HepG2 (cell line): ENCODE data around the gene SPNS1. TPM values are rescaled to one million over a fixed set of nuclear protein-coding genes. Genes with fewer than 3 reads are reported as not detected.
A peak's percentile ranks its signal among the peaks of the same experiment; 100 is the strongest.

Source experiments
- ATAC-seq: fragments of 200-7000 bp; cut with Tn5 transposase; 3 replicates; pipeline ENCODE4 v1.9.1; 2020; ENCODE audit warnings: mild to moderate bottlenecking, moderate library complexity
- BruUV-seq: library from RNA; stranded (reverse); fragments of 400-500 nt; replicated peaks from 2 replicates; lab custom pipeline; 2021; lab: Mats Ljungman, UMichigan
- CTCF ChIA-PET: fragments of 300-600 bp; formaldehyde crosslinking; extraction: SDS; loops from one replicate; lab custom pipeline; 2021; ENCODE audit warnings: low total read pairs, inconsistent platforms, low intra/inter-chr PET ratio; lab: Yijun Ruan, JAX
- POLR2A ChIA-PET: fragments of 350-600 bp; sonication (Branson Sonifier 250); formaldehyde crosslinking; loops from one replicate; lab custom pipeline; 2020; ENCODE audit warnings: antibody characterized with exemption, inconsistent platforms; lab: Yijun Ruan, JAX
- DNase-seq: peaks from one replicate; pipeline ENCODE4 v3.0.0-alpha.2; 2015; ENCODE audit warnings: low spot score
- FAIRE-seq: peaks from 3 replicates; lab custom pipeline; 2011; peaks lifted over from hg19 to GRCh38; lab: Jason Lieb, UNC
- H2AFZ ChIP-seq: one replicate; pipeline ENCODE4 v1.6.1; 2011; ENCODE audit warnings: low read length, inconsistent platforms
- H3K27ac ChIP-seq: fragments of 300-600 bp; 3 replicates; pipeline ENCODE4 v1.8.0; 2011; ENCODE audit warnings: mixed run types, mild to moderate bottlenecking, mixed read lengths, low read length, inconsistent platforms; ENCODE audit not compliant: insufficient read depth; ENCODE audit errors: extremely low read length
- H3K27me3 ChIP-seq, 2 experiments: fragments of 200-600 bp in 1 of 2; 2 replicates in 1 of 2; 3 replicates in 1 of 2; pipeline versions ENCODE4 v1.6.0 to v1.8.0; 2011; ENCODE audit warnings: low read length in 2 of 2, mild to moderate bottlenecking in 2 of 2, moderate library complexity in 2 of 2, inconsistent platforms in 1 of 2; ENCODE audit not compliant: insufficient read depth in 2 of 2, control insufficient read depth in 1 of 2
- H3K36me3 ChIP-seq, 2 experiments: fragments of 200-600 bp in 1 of 2; replicated peaks in 1 of 2; 2 replicates in 1 of 2; 3 replicates in 1 of 2; pipeline versions ENCODE4 v1.5.1 to v1.8.0; 2011; ENCODE audit warnings: low read length in 2 of 2, inconsistent platforms in 1 of 2; ENCODE audit not compliant: insufficient read depth in 2 of 2, control insufficient read depth in 1 of 2
- H3K4me1 ChIP-seq: 2 replicates; pipeline ENCODE4 v1.5.1; 2012; ENCODE audit warnings: low read length, inconsistent platforms; ENCODE audit not compliant: insufficient read depth
- H3K4me2 ChIP-seq: 2 replicates; pipeline ENCODE4 v1.6.0; 2011; ENCODE audit warnings: low read depth, low read length, inconsistent platforms
- H3K4me3 ChIP-seq, 3 experiments: fragments of 200-600 bp in 1 of 3; sonication (generic), shearing (Covaris generic) in 1 of 3; replicated peaks in 1 of 3; 2 replicates each; pipeline ENCODE4 v1.5.1; 2011 to 2016; ENCODE audit warnings: low read length in 3 of 3, inconsistent platforms in 2 of 3, low read depth in 2 of 3, mild to moderate bottlenecking in 2 of 3, control low read depth in 1 of 3, mixed read lengths in 1 of 3; ENCODE audit not compliant: insufficient read depth in 1 of 3
- H3K79me2 ChIP-seq: one replicate; pipeline ENCODE4 v1.6.1; 2011; ENCODE audit warnings: low read length, inconsistent platforms; ENCODE audit not compliant: insufficient read depth
- H3K9ac ChIP-seq: 2 replicates; pipeline ENCODE4 v1.6.0; 2011; ENCODE audit warnings: mild to moderate bottlenecking, low read depth, low read length, inconsistent platforms; ENCODE audit not compliant: insufficient read depth
- H3K9me3 ChIP-seq: 2 replicates; pipeline ENCODE4 v1.5.1; 2012; ENCODE audit warnings: mild to moderate bottlenecking, low read length
- H4K20me1 ChIP-seq: 2 replicates; pipeline ENCODE4 v1.6.0; 2011; ENCODE audit warnings: inconsistent platforms, mild to moderate bottlenecking, low read length, moderate library complexity; ENCODE audit not compliant: insufficient read depth
- GLI4 ChIP-seq: sonication (generic); formaldehyde crosslinking; IDR thresholded peaks from 2 replicates; pipeline ENCODE4 v1.5.1; 2020; ENCODE audit warnings: missing genetic modification reagents, mild to moderate bottlenecking, moderate library complexity, borderline replicate concordance
- JUNB ChIP-seq: sonication (generic); formaldehyde crosslinking; IDR thresholded peaks from 2 replicates; pipeline ENCODE4 v1.8.0; 2022; ENCODE audit warnings: missing genetic modification reagents, mild to moderate bottlenecking, borderline replicate concordance
- MXD4 ChIP-seq: IDR thresholded peaks from 2 replicates; pipeline ENCODE4 v1.6.1; 2016; ENCODE audit warnings: mild to moderate bottlenecking, missing biosample characterization, missing genetic modification reagents
- PHB2 ChIP-seq: fragments of 450-650 bp; IDR thresholded peaks from 2 replicates; pipeline ENCODE4 v1.6.1; 2018; ENCODE audit not compliant: partially characterized antibody
- SIN3A ChIP-seq: IDR thresholded peaks from 2 replicates; pipeline ENCODE4 v1.6.1; 2011; ENCODE audit warnings: low read depth, mild to moderate bottlenecking, control low read depth, low read length, borderline replicate concordance
- SRY ChIP-seq: sonication (generic); formaldehyde crosslinking; IDR thresholded peaks from 2 replicates; pipeline ENCODE4 v1.8.0; 2022; ENCODE audit warnings: mild to moderate bottlenecking, missing genetic modification reagents
- ZFP36L1 ChIP-seq: sonication (generic); formaldehyde crosslinking; IDR thresholded peaks from 2 replicates; pipeline ENCODE4 v1.8.0; 2022; ENCODE audit warnings: mild to moderate bottlenecking, missing genetic modification reagents, moderate library complexity
- ZNF253 ChIP-seq: sonication (generic); formaldehyde crosslinking; IDR thresholded peaks from 2 replicates; pipeline ENCODE4 v1.8.0; 2022; ENCODE audit warnings: mild to moderate bottlenecking, missing genetic modification reagents, borderline replicate concordance
- ZNF431 ChIP-seq: sonication (generic); formaldehyde crosslinking; IDR thresholded peaks from 2 replicates; pipeline ENCODE4 v1.9.0; 2022; ENCODE audit warnings: missing genetic modification reagents, low read depth, mild to moderate bottlenecking, borderline replicate concordance
- ZNF546 ChIP-seq: sonication (generic); formaldehyde crosslinking; conservative IDR thresholded peaks from 2 replicates; pipeline ENCODE4 v1.8.1; 2023; ENCODE audit warnings: mild to moderate bottlenecking, missing genetic modification reagents
- ZNF564 ChIP-seq: sonication (generic); formaldehyde crosslinking; IDR thresholded peaks from 2 replicates; pipeline ENCODE4 v1.8.1; 2023; ENCODE audit warnings: mild to moderate bottlenecking, missing genetic modification reagents
- ZNF619 ChIP-seq: sonication (generic); formaldehyde crosslinking; IDR thresholded peaks from 2 replicates; pipeline ENCODE4 v1.4.0; 2020; ENCODE audit warnings: mild to moderate bottlenecking, missing genetic modification reagents
- ZNF761 ChIP-seq: sonication (generic); formaldehyde crosslinking; conservative IDR thresholded peaks from 2 replicates; pipeline ENCODE4 v1.4.0; 2020; ENCODE audit warnings: mild to moderate bottlenecking, missing genetic modification reagents
- ZNF777 ChIP-seq: sonication (generic); formaldehyde crosslinking; IDR thresholded peaks from 2 replicates; pipeline ENCODE4 v1.4.0; 2020; ENCODE audit warnings: missing genetic modification reagents
- ZNF788 ChIP-seq: sonication (generic); formaldehyde crosslinking; IDR thresholded peaks from 2 replicates; pipeline ENCODE4 v1.5.0; 2020; ENCODE audit warnings: mild to moderate bottlenecking, missing genetic modification reagents, borderline replicate concordance
- ZSCAN25 ChIP-seq: sonication (generic); formaldehyde crosslinking; IDR thresholded peaks from 2 replicates; pipeline ENCODE4 v1.8.0; 2022; ENCODE audit warnings: mild to moderate bottlenecking, missing genetic modification reagents
- ZSCAN29 ChIP-seq: sonication (generic); formaldehyde crosslinking; conservative IDR thresholded peaks from 2 replicates; pipeline ENCODE4 v1.4.0; 2020; ENCODE audit warnings: mild to moderate bottlenecking, missing genetic modification reagents
- WGBS: methylation state at CpG from one replicate; pipeline ENCODE4 v1.1.6; 2017; ENCODE audit warnings: low lambda C conversion rate; 5-methylcytosine and 5-hydroxymethylcytosine counted together
- in situ Hi-C: cut with HindIII; loops from 2 replicates; pipeline ENCODE4 v1.10.0; 2017; ENCODE audit warnings: low pct_unique_long_range_greater_than_20kb; ENCODE audit not compliant: extremely low pct_ligation_motif_present
- intact Hi-C: fragments of 100-400 bp; cut with micrococcal nuclease; formaldehyde crosslinking; loops from one replicate; pipeline ENCODE4 v1.10.0; 2022; ENCODE audit not compliant: unreplicated experiment
- polyA plus RNA-seq, 8 experiments: library from polyadenylated mRNA; depleted of rRNA in 3 of 8; stranded (reverse) in 7 of 8; unstranded in 1 of 8; fragments of >200 nt; fragmentation: Illumina TruSeq in 4 of 8; extraction: Trizol in 4 of 8; gene quantifications; 2 replicates each; pipeline versions ENCODE4 v1.2.1 to v1.2.3, GENCODE V29; 2011 to 2016; ENCODE audit warnings: low read depth in 4 of 8, missing spikeins in 1 of 8, mixed read lengths in 1 of 8; ENCODE audit not compliant: insufficient read depth in 1 of 8
- total RNA-seq, 5 experiments: library from RNA; depleted of rRNA; stranded (reverse); fragments of >200 nt; fragmentation: Illumina TruSeq; extraction: Trizol; gene quantifications; 2 replicates each; pipeline ENCODE4 v1.2.3, GENCODE V29; 2016; ENCODE audit warnings: low read depth in 1 of 5
- TF ChIP-seq, protein P1 (sequence below): sonication (generic); formaldehyde crosslinking; IDR thresholded peaks from 2 replicates; pipeline ENCODE4 v1.8.1; 2023; ENCODE audit warnings: mild to moderate bottlenecking, missing genetic modification reagents
- TF ChIP-seq, protein P2 (sequence below): sonication (generic); formaldehyde crosslinking; IDR thresholded peaks from 2 replicates; pipeline ENCODE4 v1.9.0; 2022; ENCODE audit warnings: missing genetic modification reagents, mild to moderate bottlenecking, borderline replicate concordance
- TF ChIP-seq, protein P3 (sequence below): IDR thresholded peaks from 2 replicates; pipeline ENCODE4 v1.6.1; 2016; ENCODE audit warnings: missing genetic modification reagents, missing compliant biosample characterization

Gene SPNS1
- total and polyA plus RNA-seq, 2 of the 13 experiments (the other 11 are each of a cell fraction or from before 2014, with no cell fraction given): 25.6 to 38.8 TPM

DNA sequence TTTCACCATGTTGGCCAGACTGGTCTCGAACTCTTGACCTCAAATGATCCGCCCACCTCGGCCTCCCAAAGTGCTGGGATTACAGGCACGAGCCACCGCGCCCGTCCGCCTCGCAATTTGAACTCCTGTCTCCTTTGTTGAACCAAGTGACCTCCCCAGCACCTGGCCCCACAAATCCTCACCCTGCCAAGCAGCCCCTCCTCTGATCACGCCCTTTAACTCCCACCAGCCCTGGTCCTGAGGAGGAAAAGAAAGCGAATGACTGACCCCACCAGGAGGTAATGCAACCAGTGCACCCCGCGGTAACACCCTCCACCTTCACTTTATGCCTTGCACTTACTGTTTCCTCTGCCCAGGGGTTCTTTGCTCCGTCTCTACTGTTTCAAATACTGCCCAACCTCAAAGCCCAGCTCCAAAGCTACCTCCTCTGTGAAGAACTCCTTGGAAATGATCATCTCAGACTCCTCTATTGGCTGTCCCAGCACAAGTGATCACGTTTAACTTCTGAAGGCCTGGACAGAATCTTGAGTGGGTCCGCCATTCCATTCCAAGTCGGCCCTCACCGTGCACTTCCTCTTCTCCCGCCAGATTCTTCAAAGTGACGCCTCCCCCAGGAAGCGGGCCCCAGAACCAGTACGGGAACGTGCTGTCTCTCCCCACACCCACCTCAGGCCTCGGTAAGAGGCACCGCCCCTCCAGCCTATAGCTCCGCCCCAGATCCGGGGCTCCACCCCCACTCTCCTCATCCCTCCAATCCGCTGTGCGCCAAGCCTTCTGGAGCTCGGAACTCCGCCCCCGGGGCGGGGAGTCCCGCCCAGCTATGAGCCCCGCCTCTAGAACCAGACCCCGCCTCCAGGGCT, 38.4 kb upstream of the SPNS1 start:
- Histone ChIP-seq H3K79me2 (no peaks in the 10 kb centered on the region), H3K4me3 (peak overlapping the region; percentile 28 to 69 (median 40)), H3K36me3 (no peaks in the 10 kb centered on the region), H4K20me1 (no peaks in the 10 kb centered on the region), H3K4me1 (peaks cover 63% of the 10 kb centered on the region), H3K27me3 (no peaks in the 10 kb centered on the region), H3K27ac (peak overlapping the region; percentile 43), H2AFZ (peak overlapping the region; percentile 37), H3K4me2 (peak overlapping the region; percentile 73), H3K9ac (peak overlapping the region; percentile 48), H3K9me3 (no peaks in the 10 kb centered on the region)
- BruUV-seq: TSS peak; percentile 55
- ATAC-seq (peak; percentile 93), DNase-seq (peak; percentile 88), FAIRE-seq (peak; percentile 79)
- WGBS: 15% methylated on average over 36 of the region's 36 CpGs
- intact Hi-C loops (loop anchor here (2.0 to 5.0 kb wide), 2 partner anchors 13 to 114 kb away; partner anchors contain the start of gene ATXN2L), in situ Hi-C loops (loop anchor here (5.0 kb wide), 1 partner anchor 69 kb away; no protein-coding TSS in a partner anchor)
- ChIA-PET POLR2A (interaction anchor here (0.9 to 4.9 kb wide), 17 partner anchors 8 to 743 kb away, joined by 3 to 60 read pairs (median 6); partner anchors contain the start of genes ATXN2L, NFATC2IP, QPRT and RABEP2), CTCF (interaction anchor here (1.7 kb wide), 1 partner anchor 10 kb away, joined by 7 read pairs; no protein-coding TSS in a partner anchor)
- TF ChIP-seq, protein P1, sequence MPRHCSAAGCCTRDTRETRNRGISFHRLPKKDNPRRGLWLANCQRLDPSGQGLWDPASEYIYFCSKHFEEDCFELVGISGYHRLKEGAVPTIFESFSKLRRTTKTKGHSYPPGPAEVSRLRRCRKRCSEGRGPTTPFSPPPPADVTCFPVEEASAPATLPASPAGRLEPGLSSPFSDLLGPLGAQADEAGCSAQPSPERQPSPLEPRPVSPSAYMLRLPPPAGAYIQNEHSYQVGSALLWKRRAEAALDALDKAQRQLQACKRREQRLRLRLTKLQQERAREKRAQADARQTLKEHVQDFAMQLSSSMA: peak; percentile 73; the same call in 1 of the 2 replicates
- TF ChIP-seq ZSCAN25 (no peak), PHB2 (no peak), JUNB (peak; percentile 48; the same call in 1 of the 2 replicates), ZNF619 (CRISPR knock-in tag) (0 out of 2 replicates have a peak, but pooled peaks have one; percentile 12), ZNF253 (CRISPR knock-in tag) (0 out of 2 replicates have a peak, but pooled peaks have one; percentile 38), ZNF564 (peak; percentile 58; the same call in 1 of the 2 replicates), GLI4 (no peak), ZNF431 (CRISPR knock-in tag) (no peak), ZNF761 (CRISPR knock-in tag) (0 out of 2 replicates have a peak, but pooled peaks have one; percentile 49), MXD4 (CRISPR knock-in tag) (peak; percentile 41; the same call in 1 of the 2 replicates), SIN3A (peak; percentile 53; the same call in 1 of the 2 replicates), SRY (CRISPR knock-in tag) (0 out of 2 replicates have a peak, but pooled peaks have one; percentile 17), ZNF777 (no peak), ZFP36L1 (CRISPR knock-in tag) (peak; percentile 75; the same call in 1 of the 2 replicates), ZSCAN29 (CRISPR knock-in tag) (0 out of 2 replicates have a peak, but pooled peaks have one; percentile 68), ZNF788 (CRISPR knock-in tag) (peak; percentile 5; the same call in 1 of the 2 replicates), ZNF546 (CRISPR knock-in tag) (0 out of 2 replicates have a peak, but pooled peaks have one; percentile 16)
- TF ChIP-seq, protein P2, sequence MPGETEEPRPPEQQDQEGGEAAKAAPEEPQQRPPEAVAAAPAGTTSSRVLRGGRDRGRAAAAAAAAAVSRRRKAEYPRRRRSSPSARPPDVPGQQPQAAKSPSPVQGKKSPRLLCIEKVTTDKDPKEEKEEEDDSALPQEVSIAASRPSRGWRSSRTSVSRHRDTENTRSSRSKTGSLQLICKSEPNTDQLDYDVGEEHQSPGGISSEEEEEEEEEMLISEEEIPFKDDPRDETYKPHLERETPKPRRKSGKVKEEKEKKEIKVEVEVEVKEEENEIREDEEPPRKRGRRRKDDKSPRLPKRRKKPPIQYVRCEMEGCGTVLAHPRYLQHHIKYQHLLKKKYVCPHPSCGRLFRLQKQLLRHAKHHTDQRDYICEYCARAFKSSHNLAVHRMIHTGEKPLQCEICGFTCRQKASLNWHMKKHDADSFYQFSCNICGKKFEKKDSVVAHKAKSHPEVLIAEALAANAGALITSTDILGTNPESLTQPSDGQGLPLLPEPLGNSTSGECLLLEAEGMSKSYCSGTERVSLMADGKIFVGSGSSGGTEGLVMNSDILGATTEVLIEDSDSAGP: 0 out of 2 replicates have a peak, but pooled peaks have one; percentile 27
- TF ChIP-seq, protein P3, sequence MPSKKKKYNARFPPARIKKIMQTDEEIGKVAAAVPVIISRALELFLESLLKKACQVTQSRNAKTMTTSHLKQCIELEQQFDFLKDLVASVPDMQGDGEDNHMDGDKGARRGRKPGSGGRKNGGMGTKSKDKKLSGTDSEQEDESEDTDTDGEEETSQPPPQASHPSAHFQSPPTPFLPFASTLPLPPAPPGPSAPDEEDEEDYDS (CRISPR knock-in tag): peak; percentile 84
